ENCODE data around the gene SBNO1.

SBNO1 gene

DNA sequence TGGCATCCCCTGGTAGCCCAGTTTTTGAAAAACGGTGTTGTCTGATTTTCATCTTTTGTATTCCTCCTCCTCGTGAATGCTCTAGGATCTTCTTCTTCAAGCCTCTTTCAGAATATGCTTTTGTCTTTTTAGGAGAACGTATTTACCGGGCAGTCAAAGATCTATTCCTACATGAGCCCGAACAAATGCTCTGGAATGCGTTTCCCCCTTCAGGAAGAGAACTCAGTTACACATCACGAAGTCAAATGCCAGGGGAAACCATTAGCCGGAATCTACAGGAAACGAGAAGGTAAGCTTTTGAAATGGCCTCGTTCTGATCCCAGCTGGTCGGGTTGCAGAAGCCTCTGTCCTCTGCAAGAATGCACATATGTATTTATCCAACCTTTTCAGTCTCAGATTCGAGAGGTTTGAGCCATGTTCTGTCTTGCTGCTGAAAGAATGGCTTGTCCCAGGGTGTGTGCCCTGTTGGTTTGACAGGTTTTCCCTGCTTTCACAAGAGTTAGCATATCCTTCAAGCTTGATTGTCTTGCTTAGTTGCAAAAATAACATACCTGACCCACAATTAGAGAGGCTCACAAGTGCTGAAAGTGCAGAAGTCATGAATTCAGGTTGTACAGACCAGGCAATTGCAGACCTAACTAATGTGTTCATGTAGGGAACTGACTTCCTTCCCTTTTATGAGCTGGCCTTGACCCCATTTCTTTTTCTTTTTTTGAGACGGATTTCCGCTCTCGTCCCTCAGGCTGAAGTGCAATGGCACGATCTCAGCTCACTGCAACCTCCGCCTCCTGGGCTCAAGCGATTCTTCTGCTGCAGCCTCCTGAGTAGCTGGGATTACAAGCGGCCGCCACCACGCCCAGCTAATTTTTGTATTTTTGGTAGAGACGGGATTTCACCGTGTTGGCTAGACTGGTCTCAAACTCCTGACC lies 26.1 kb upstream of the SBNO1 start:
- Histone ChIP-seq H3K4me3 (ENCODE audit: low read length) (no peak overlapping the region), H3K27ac (ENCODE audit: low read length) (no peak overlapping the region), H3K79me2 (ENCODE audit: low read length) (peaks cover 33% of the 10 kb centered on the region), H3K27me3 (ENCODE audit: low read depth, low read length) (no peaks in the 10 kb centered on the region), H3K4me1 (ENCODE audit: low read length) (peaks cover 19% of the 10 kb centered on the region), H3K36me3 (replicated peaks; ENCODE audit: low read depth, low read length) (peaks cover 30% of the 10 kb centered on the region), H3K9ac (ENCODE audit: low read length) (no peak overlapping the region), H2AFZ (ENCODE audit: low read depth, low read length) (no peak overlapping the region), H3K9me3 (ENCODE audit: insufficient read depth, low read length) (no peaks in the 10 kb centered on the region), H3K4me2 (ENCODE audit: low read length) (no peak overlapping the region), H4K20me1 (ENCODE audit: insufficient read depth, low read length) (peaks cover 6% of the 10 kb centered on the region; the same call in 1 of the 2 replicates)
- TF ChIP-seq, protein P1, sequence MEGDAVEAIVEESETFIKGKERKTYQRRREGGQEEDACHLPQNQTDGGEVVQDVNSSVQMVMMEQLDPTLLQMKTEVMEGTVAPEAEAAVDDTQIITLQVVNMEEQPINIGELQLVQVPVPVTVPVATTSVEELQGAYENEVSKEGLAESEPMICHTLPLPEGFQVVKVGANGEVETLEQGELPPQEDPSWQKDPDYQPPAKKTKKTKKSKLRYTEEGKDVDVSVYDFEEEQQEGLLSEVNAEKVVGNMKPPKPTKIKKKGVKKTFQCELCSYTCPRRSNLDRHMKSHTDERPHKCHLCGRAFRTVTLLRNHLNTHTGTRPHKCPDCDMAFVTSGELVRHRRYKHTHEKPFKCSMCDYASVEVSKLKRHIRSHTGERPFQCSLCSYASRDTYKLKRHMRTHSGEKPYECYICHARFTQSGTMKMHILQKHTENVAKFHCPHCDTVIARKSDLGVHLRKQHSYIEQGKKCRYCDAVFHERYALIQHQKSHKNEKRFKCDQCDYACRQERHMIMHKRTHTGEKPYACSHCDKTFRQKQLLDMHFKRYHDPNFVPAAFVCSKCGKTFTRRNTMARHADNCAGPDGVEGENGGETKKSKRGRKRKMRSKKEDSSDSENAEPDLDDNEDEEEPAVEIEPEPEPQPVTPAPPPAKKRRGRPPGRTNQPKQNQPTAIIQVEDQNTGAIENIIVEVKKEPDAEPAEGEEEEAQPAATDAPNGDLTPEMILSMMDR (IDR thresholded peaks at IDR 0.05; ENCODE audit: low read depth, low read length), result no peak
- TF ChIP-seq EZH2phosphoT487 (IDR thresholded peaks at IDR 0.05; ENCODE audit: low read depth), result no peak

DNA sequence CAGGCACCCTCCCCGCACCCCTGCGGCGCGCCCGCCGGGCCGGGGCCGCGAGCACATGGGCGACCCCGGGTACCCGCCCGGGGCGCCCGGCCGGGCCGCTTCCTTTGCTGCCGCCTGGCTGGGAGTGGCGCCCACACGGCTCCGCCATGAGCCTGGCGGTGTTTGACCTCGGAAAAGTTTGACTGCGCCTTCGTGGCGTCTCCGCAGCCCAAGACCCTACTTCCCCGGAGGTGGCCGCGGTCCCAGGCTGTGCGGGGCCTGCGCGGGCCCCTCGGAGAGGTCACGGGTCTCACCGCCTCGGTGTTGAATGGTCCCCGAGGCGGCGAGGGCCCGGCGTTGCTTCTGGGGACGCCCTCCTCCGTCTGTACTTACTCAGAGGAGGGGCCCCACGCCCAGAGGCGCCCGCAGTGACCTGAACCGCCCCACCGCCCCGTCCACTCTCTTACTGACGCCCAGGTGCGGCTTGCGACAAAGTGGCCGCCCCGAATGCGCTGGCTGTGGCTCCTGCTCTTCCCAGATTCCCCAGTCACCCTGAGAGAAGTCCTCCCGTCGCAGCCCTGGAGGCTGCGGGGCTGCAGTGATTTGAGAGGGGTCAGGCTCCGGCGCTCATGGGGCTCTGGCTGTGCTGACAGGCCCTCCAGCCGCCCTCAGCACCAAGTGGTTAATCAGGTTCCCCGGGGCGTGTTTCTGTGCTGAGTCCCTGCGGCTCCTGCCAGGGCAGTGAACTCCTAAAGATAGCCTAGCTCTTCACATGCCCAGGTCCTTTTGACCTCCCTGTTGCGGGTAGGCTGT lies 25.1 kb upstream of the SBNO1 start:
- H3K27me3 ChIP-seq (ENCODE audit: low read depth, low read length), result no peaks in the 10 kb centered on the region

DNA sequence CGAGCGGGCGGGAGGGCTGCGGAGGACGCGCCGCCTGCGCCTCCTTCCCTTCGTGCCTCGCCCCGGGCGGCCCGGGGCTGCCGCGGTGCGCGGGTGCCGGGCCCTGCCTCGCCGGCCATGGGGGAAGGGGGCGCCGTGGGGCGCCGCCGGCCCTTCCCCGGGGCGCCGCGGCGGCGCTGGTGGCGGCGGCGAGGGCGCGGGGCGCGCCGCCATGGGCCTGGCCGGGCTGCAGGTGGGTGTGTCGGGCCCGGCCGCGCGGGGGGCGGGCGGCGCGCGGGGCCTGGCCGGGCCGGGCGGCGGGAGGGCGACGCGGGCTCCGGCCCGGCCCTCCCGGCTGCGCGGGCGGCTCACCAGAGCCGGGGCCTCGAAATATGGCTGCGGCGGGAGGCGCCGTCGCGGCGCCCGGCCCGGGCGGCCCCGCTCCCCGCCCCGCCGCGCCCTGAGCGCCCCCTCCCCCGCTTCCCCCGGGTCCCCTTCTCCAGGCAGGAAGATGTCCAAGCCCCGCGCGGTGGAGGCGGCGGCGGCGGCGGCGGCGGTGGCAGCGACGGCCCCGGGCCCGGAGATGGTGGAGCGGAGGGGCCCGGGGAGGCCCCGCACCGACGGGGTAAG lies 24.4 kb upstream of the SBNO1 start:
- H3K79me2 ChIP-seq (ENCODE audit: low read length), result peaks cover 38% of the 10 kb centered on the region
- TF ChIP-seq, protein P1 (IDR thresholded peaks at IDR 0.05; ENCODE audit: low read depth, low read length), result no peak
- no peak for TF ChIP-seq EZH2phosphoT487 (IDR thresholded peaks at IDR 0.05; ENCODE audit: low read depth)
- H3K4me3 ChIP-seq (ENCODE audit: low read length), result peak overlapping the region; percentile 92
- no peak overlapping the region for H2AFZ ChIP-seq (ENCODE audit: low read depth, low read length)
- H3K4me1 ChIP-seq (ENCODE audit: low read length), result peaks cover 19% of the 10 kb centered on the region
- H3K36me3 ChIP-seq (replicated peaks; ENCODE audit: low read depth, low read length), result peaks cover 20% of the 10 kb centered on the region
- no peaks in the 10 kb centered on the region for H3K27me3 ChIP-seq (ENCODE audit: low read depth, low read length)
- H3K27ac ChIP-seq (ENCODE audit: low read length), result no peak overlapping the region
- H4K20me1 ChIP-seq (ENCODE audit: insufficient read depth, low read length), result peaks cover 6% of the 10 kb centered on the region; the same call in 1 of the 2 replicates
- peak overlapping the region; percentile 81 for H3K9ac ChIP-seq (ENCODE audit: low read length)
- peak overlapping the region; percentile 75 for H3K4me2 ChIP-seq (ENCODE audit: low read length)
- H3K9me3 ChIP-seq (ENCODE audit: insufficient read depth, low read length), result no peaks in the 10 kb centered on the region

More for the DNA sequence above, 25.1 kb upstream of the SBNO1 start:
- Histone ChIP-seq H3K4me3 (ENCODE audit: low read length) (peak overlapping the region; percentile 90), H3K79me2 (ENCODE audit: low read length) (peaks cover 33% of the 10 kb centered on the region), H3K9me3 (ENCODE audit: insufficient read depth, low read length) (no peaks in the 10 kb centered on the region), H3K9ac (ENCODE audit: low read length) (peak overlapping the region; percentile 81), H3K27ac (ENCODE audit: low read length) (peak overlapping the region; percentile 31), H3K4me2 (ENCODE audit: low read length) (peak overlapping the region; percentile 75), H2AFZ (ENCODE audit: low read depth, low read length) (no peak overlapping the region), H4K20me1 (ENCODE audit: insufficient read depth, low read length) (peaks cover 6% of the 10 kb centered on the region; the same call in 1 of the 2 replicates), H3K36me3 (replicated peaks; ENCODE audit: low read depth, low read length) (peaks cover 25% of the 10 kb centered on the region), H3K4me1 (ENCODE audit: low read length) (peaks cover 19% of the 10 kb centered on the region)
- TF ChIP-seq EZH2phosphoT487 (IDR thresholded peaks at IDR 0.05; ENCODE audit: low read depth), result no peak
- TF ChIP-seq, protein P1 (IDR thresholded peaks at IDR 0.05; ENCODE audit: low read depth, low read length), result no peak
